Measurements from ENCODE around the gene PSTPIP1.

PSTPIP1 gene

DNA sequence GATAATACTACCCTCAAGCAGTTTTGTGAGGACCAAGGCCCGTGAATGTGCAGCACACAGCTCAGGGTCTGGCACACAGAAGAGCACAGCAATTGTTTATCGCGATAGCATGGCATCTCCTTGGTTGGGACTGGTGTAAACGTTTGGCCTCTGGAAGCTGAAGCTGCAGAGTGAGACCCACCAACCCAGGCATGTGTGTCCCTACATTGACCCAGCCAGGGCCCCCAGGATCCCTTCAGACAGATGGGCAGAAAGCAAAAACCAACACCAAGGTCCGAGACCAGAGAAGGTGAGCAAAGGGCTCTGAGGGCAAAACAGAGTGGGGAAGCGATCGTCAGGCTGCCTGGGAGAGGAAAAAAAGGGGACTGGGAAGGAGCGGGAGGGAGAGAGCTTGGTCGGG is 12.6 kb upstream of the PSTPIP1 start:
- DNase-seq (ENCODE audit: low read depth): no peak
- TF ChIP-seq, protein P1, sequence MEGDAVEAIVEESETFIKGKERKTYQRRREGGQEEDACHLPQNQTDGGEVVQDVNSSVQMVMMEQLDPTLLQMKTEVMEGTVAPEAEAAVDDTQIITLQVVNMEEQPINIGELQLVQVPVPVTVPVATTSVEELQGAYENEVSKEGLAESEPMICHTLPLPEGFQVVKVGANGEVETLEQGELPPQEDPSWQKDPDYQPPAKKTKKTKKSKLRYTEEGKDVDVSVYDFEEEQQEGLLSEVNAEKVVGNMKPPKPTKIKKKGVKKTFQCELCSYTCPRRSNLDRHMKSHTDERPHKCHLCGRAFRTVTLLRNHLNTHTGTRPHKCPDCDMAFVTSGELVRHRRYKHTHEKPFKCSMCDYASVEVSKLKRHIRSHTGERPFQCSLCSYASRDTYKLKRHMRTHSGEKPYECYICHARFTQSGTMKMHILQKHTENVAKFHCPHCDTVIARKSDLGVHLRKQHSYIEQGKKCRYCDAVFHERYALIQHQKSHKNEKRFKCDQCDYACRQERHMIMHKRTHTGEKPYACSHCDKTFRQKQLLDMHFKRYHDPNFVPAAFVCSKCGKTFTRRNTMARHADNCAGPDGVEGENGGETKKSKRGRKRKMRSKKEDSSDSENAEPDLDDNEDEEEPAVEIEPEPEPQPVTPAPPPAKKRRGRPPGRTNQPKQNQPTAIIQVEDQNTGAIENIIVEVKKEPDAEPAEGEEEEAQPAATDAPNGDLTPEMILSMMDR (IDR thresholded peaks at IDR 0.05; ENCODE audit: low read depth, low read length): no peak
- TF ChIP-seq MYC (IDR thresholded peaks at IDR 0.05; ENCODE audit: low read depth, low read length): peak; percentile 46; the same call in 1 of the 2 replicates
- TF ChIP-seq MAX (IDR thresholded peaks at IDR 0.05; ENCODE audit: low read depth, low read length): 0 out of 2 replicates have a peak, but pooled peaks have one; percentile 1

DNA sequence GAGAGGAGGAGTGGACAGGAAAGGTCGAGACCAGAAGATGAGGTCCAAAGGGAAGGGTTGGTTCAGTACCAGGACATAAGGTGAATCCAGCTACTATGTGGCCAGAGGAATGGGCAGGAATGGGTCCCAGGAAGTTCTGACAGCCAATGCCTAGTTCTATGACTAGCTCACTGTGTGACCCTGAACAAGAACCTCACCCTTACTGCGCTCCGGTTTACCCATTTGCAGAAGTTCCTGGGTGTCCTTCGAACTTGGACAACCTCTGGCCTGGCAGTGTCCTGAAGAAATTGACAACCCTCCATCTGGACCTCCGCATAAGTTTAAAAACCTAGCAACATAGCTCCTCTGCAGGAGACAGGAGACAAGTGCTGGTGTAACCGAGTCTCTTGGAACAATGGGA is 12.2 kb upstream of the PSTPIP1 start:
- peak; percentile 21 for DNase-seq (ENCODE audit: low read depth)
- H3K4me3 ChIP-seq (ENCODE audit: low read depth, low read length): no peak overlapping the region
- TF ChIP-seq POLR2A (IDR thresholded peaks at IDR 0.05; ENCODE audit: extremely low read depth, insufficient read length) (no peak), MYC (IDR thresholded peaks at IDR 0.05; ENCODE audit: low read depth, low read length) (no peak), MAX (IDR thresholded peaks at IDR 0.05; ENCODE audit: low read depth, low read length) (no peak)
- TF ChIP-seq, protein P1 (IDR thresholded peaks at IDR 0.05; ENCODE audit: low read depth, low read length): no peak

More for the DNA sequence above, 12.6 kb upstream of the PSTPIP1 start:
- H3K4me3 ChIP-seq (ENCODE audit: low read depth, low read length): no peak overlapping the region

- peak; percentile 87 for TF ChIP-seq MAX (IDR thresholded peaks at IDR 0.05; ENCODE audit: low read depth, low read length)
- TF ChIP-seq, protein P1 (IDR thresholded peaks at IDR 0.05; ENCODE audit: low read depth, low read length): no peak
- peak; percentile 91 for TF ChIP-seq MYC (IDR thresholded peaks at IDR 0.05; ENCODE audit: low read depth, low read length)
- TF ChIP-seq POLR2A (IDR thresholded peaks at IDR 0.05; ENCODE audit: extremely low read depth, insufficient read length): no peak
- peak; percentile 95 for DNase-seq (ENCODE audit: low read depth)
Measured at GRCh38 chr15:76983590-76984375, 11.1 kb upstream of the PSTPIP1 start.

DNA sequence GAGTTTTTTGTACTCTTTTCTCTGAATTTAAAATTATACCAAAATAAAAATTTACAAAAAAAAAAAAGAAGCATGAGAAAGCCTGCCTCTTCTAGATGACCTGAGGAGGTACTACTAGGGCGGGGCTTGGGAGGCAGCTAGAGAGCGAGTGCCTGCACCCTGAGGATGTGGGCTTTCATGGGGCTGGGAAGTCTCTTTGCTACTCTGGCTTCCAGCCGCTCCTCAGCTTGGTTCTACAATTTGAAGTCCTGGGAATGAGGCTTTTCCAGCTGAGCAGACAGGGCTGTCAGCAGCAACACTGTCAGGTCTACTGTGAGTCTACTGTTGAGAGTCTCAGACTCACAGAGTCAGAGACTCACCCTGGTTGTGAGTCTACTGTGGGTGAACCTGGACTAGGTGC is 8.2 kb upstream of the PSTPIP1 start:
- H3K4me3 ChIP-seq (ENCODE audit: low read depth, low read length): no peak overlapping the region
- TF ChIP-seq, protein P1 (IDR thresholded peaks at IDR 0.05; ENCODE audit: low read depth, low read length): no peak
- no peak for TF ChIP-seq MYC (IDR thresholded peaks at IDR 0.05; ENCODE audit: low read depth, low read length)
- no peak for TF ChIP-seq POLR2A (IDR thresholded peaks at IDR 0.05; ENCODE audit: extremely low read depth, insufficient read length)
- TF ChIP-seq MAX (IDR thresholded peaks at IDR 0.05; ENCODE audit: low read depth, low read length): no peak
- peak; percentile 52 for DNase-seq (ENCODE audit: low read depth)

More at GRCh38 chr15:76983590-76984375, 11.1 kb upstream of the PSTPIP1 start:
- H3K4me3 ChIP-seq (ENCODE audit: low read depth, low read length): no peak overlapping the region

- TF ChIP-seq, protein P1 (IDR thresholded peaks at IDR 0.05; ENCODE audit: low read depth, low read length): no peak
- TF ChIP-seq POLR2A (IDR thresholded peaks at IDR 0.05; ENCODE audit: extremely low read depth, insufficient read length) (no peak), MAX (IDR thresholded peaks at IDR 0.05; ENCODE audit: low read depth, low read length) (no peak), MYC (IDR thresholded peaks at IDR 0.05; ENCODE audit: low read depth, low read length) (no peak)
- H3K4me3 ChIP-seq (ENCODE audit: low read depth, low read length): no peak overlapping the region
- DNase-seq (ENCODE audit: low read depth): no peak
Measured at GRCh38 chr15:76987276-76987675, 7.7 kb upstream of the PSTPIP1 start.

Measured in NB4 (cell line).